ENCODE results near the gene PRDM1.

GRCh38 chr6:106133040-106133439, 46.9 kb downstream of the PRDM1 start:
- no peak for TF ChIP-seq CTCF (IDR thresholded peaks at IDR 0.05)
- no peak for TF ChIP-seq POLR2A (IDR thresholded peaks at IDR 0.05)

Data from heart left ventricle (tissue), 13 donors.